HEK293 (cell line): Measurements from ENCODE around the gene HTRA1.
A peak's percentile ranks its signal among the peaks of the same experiment; 100 is the strongest.

Source experiments
- ATF2 ChIP-seq: fragments of 450-650 bp; formaldehyde crosslinking; IDR thresholded peaks from 2 replicates; pipeline ENCODE4 v1.5.1; 2016; ENCODE audit warnings: missing biosample characterization, missing genetic modification characterization, low read depth
- CTCF ChIP-seq: fragments of 450-650 bp; formaldehyde crosslinking; IDR thresholded peaks from 2 replicates; pipeline ENCODE4 v1.5.1; 2016; ENCODE audit warnings: missing biosample characterization, missing genetic modification characterization
- HOXA7 ChIP-seq: sonication (generic); formaldehyde crosslinking; IDR thresholded peaks from 2 replicates; pipeline ENCODE4 v1.8.1; 2022; ENCODE audit warnings: missing genetic modification reagents, borderline replicate concordance
- ZNF133 ChIP-seq: fragments of 450-650 bp; formaldehyde crosslinking; IDR thresholded peaks from 2 replicates; pipeline ENCODE4 v1.5.1; 2016; ENCODE audit warnings: missing biosample characterization, missing genetic modification characterization
- ZNF561 ChIP-seq: fragments of 450-650 bp; IDR thresholded peaks from 2 replicates; pipeline ENCODE4 v1.5.1; 2018; ENCODE audit warnings: missing biosample characterization, missing genetic modification characterization, borderline replicate concordance
- ZNF664 ChIP-seq: fragments of 450-650 bp; formaldehyde crosslinking; IDR thresholded peaks from 2 replicates; pipeline ENCODE4 v1.5.1; 2016; ENCODE audit warnings: missing biosample characterization, missing genetic modification characterization

DNA sequence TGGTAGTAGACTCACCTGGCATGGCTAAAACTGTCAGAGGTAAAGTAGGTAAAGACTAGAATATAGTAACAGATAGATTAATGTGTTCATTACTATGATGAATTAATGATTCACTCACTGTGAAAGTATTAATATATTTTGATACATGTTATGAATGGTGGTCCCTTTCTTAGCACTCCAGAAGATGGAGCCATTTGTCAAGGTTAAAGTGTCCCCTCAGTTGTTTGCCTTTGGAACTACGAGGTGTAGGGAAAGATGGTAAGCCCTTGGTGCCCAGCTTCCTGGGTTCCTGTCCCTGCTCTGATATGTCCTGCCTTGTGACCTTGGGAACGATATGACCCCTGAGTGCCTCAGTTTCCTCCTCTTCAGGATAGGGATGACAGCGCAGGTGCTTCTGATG lies 49.4 kb downstream of the HTRA1 start:
- TF ChIP-seq ZNF133 (tag by site-specific recombination) (no peak), CTCF (peak; percentile 27; the same call in 1 of the 2 replicates), ZNF561 (tag by site-specific recombination) (no peak), ZNF664 (no peak), ATF2 (tag by site-specific recombination) (no peak), HOXA7 (CRISPR knock-in tag) (no peak)
